HL-60 (cell line): ENCODE data around the gene ANAPC2.

Experiments used
- CTCF ChIP-seq: IDR thresholded peaks from one replicate; pipeline ENCODE4 v1.5.1; 2011; ENCODE audit warnings: low read length, control low read depth, inconsistent platforms; ENCODE audit not compliant: insufficient read depth
- REST ChIP-seq: IDR thresholded peaks from 2 replicates; pipeline ENCODE4 v1.6.1; 2012; ENCODE audit warnings: low read depth; ENCODE audit not compliant: insufficient replicate concordance

- TF ChIP-seq CTCF (no peak), REST (no peak)
These were observed 2.0 kb downstream of the ANAPC2 start for GRCh38 chr9:137186385-137186784.
